Neural progenitor cell (in vitro differentiated cells): ENCODE results near the gene OR52A5. TPM values are rescaled to one million over a fixed set of nuclear protein-coding genes. Genes with fewer than 3 reads are reported as not detected.

Source experiments
- DNase-seq: peaks from one replicate; pipeline ENCODE4 v3.0.0-alpha.2; 2016; ENCODE audit warnings: low spot score
- H2AFZ ChIP-seq: fragments of 200-600 bp; sonication (generic); replicated peaks from 2 replicates; pipeline ENCODE4 v1.6.1; 2016; ENCODE audit warnings: antibody characterized with exemption
- H3F3A ChIP-seq: fragments of 200-600 bp; sonication (generic); 2 replicates; pipeline ENCODE4 v1.6.1; 2016; ENCODE audit warnings: antibody characterized with exemption, low read depth
- H3K27ac ChIP-seq: fragments of 200-600 bp; sonication (generic); 2 replicates; pipeline ENCODE4 v1.5.1; 2016; ENCODE audit warnings: mild to moderate bottlenecking
- H3K27me3 ChIP-seq: fragments of 200-600 bp; sonication (generic); 2 replicates; pipeline ENCODE4 v1.6.1; 2016; ENCODE audit warnings: mild to moderate bottlenecking, moderate library complexity
- H3K36me3 ChIP-seq: fragments of 200-600 bp; sonication (generic); 2 replicates; pipeline ENCODE4 v1.5.1; 2016
- H3K4me1 ChIP-seq: fragments of 200-600 bp; sonication (generic); 2 replicates; pipeline ENCODE4 v1.6.1; 2016; ENCODE audit warnings: mixed run types
- H3K4me2 ChIP-seq: fragments of 200-600 bp; sonication (generic); 2 replicates; pipeline ENCODE4 v1.6.1; 2016
- H3K4me3 ChIP-seq: fragments of 200-600 bp; sonication (generic); 2 replicates; pipeline ENCODE4 v1.5.1; 2016
- H3K79me2 ChIP-seq: fragments of 200-600 bp; sonication (generic); 2 replicates; pipeline ENCODE4 v1.6.1; 2016; ENCODE audit warnings: low read depth
- H3K9ac ChIP-seq: fragments of 200-600 bp; sonication (generic); 2 replicates; pipeline ENCODE4 v1.6.1; 2016
- H3K9me3 ChIP-seq: fragments of 200-600 bp; sonication (generic); 2 replicates; pipeline ENCODE4 v1.5.1; 2016; ENCODE audit warnings: low read depth
- H4K20me1 ChIP-seq: fragments of 200-600 bp; sonication (generic); 2 replicates; pipeline ENCODE4 v1.6.1; 2016; ENCODE audit warnings: low read depth
- H3K27ac Mint-ChIP-seq: 3 replicates; pipeline ENCODE4 v1.8.0; 2021; ENCODE audit warnings: mixed read lengths
- H3K27me3 Mint-ChIP-seq: 2 replicates; pipeline ENCODE4 v1.8.0; 2022; ENCODE audit warnings: low read depth, mild to moderate bottlenecking, inconsistent platforms, moderate library complexity, mixed read lengths; ENCODE audit not compliant: insufficient read depth
- H3K36me3 Mint-ChIP-seq: 3 replicates; pipeline ENCODE4 v1.8.0; 2021; ENCODE audit warnings: mixed read lengths
- H3K4me1 Mint-ChIP-seq: 3 replicates; pipeline ENCODE4 v1.8.0; 2021; ENCODE audit warnings: mixed read lengths
- H3K4me3 Mint-ChIP-seq: 3 replicates; pipeline ENCODE4 v1.8.0; 2021; ENCODE audit warnings: mild to moderate bottlenecking, moderate library complexity, mixed read lengths
- H3K9me3 Mint-ChIP-seq: 3 replicates; pipeline ENCODE4 v1.8.0; 2020; ENCODE audit warnings: mixed read lengths
- CTCF ChIP-seq: fragments of 200-600 bp; sonication (generic); IDR thresholded peaks from 2 replicates; pipeline ENCODE4 v1.5.1; 2017; ENCODE audit warnings: antibody characterized with exemption, mild to moderate bottlenecking
- EZH2 ChIP-seq: fragments of 200-600 bp; sonication (generic); IDR thresholded peaks from 2 replicates; pipeline ENCODE4 v1.6.1; 2017; ENCODE audit warnings: antibody characterized with exemption, mild to moderate bottlenecking, moderate library complexity
- EZH2phosphoT487 ChIP-seq: fragments of 200-600 bp; sonication (generic); IDR thresholded peaks from 2 replicates; pipeline ENCODE4 v1.6.1; 2017; ENCODE audit warnings: antibody characterized with exemption
- total RNA-seq: library from RNA; depleted of rRNA; stranded (reverse); fragments of >200 nt; gene quantifications from 2 replicates; pipeline ENCODE4 v1.2.3, GENCODE V29; 2015; ENCODE audit warnings: low replicate concordance

The OR52A5 gene
- total RNA-seq, 1 donor from 2014 or later = not detected

GRCh38 chr11:5159806-5160205 is 21.6 kb upstream of the OR52A5 start:
- Mint-ChIP-seq H3K36me3 (no peaks in the 10 kb centered on the region), H3K9me3 (no peaks in the 10 kb centered on the region), H3K4me3 (no peak overlapping the region), H3K27ac (no peak overlapping the region), H3K4me1 (no peaks in the 10 kb centered on the region), H3K27me3 (no peaks in the 10 kb centered on the region)
- Histone ChIP-seq H4K20me1 (no peaks in the 10 kb centered on the region), H3K27ac (no peak overlapping the region), H3F3A (no peaks in the 10 kb centered on the region), H3K9ac (no peak overlapping the region), H3K4me2 (no peak overlapping the region), H3K27me3 (no peaks in the 10 kb centered on the region), H3K9me3 (no peaks in the 10 kb centered on the region), H3K4me3 (no peak overlapping the region), H2AFZ (no peak overlapping the region), H3K4me1 (no peaks in the 10 kb centered on the region), H3K36me3 (no peaks in the 10 kb centered on the region), H3K79me2 (no peaks in the 10 kb centered on the region)
- TF ChIP-seq EZH2phosphoT487 (no peak), CTCF (no peak), EZH2 (no peak)
- no peak for DNase-seq

GRCh38 chr11:5154657-5155056 is 16.5 kb upstream of the OR52A5 start, which contains the start of gene OR52A1:
Gene OR52A1 (minus strand): TSS chr11:5154757. CDS start chr11:5152369, 2,388 bp downstream.
- Histone ChIP-seq H3K9ac (no peak within 1 kb of the TSS), H2AFZ (no peak within 1 kb of the TSS), H4K20me1 (no peaks in the 10 kb centered on the region), H3K4me3 (no peak within 1 kb of the TSS), H3K4me1 (no peaks in the 10 kb centered on the region), H3K4me2 (no peak within 1 kb of the TSS), H3K79me2 (no peaks in the 10 kb centered on the region), H3K36me3 (no peaks in the 10 kb centered on the region), H3K27me3 (no peaks in the 10 kb centered on the region), H3K27ac (no peak within 1 kb of the TSS), H3K9me3 (no peaks in the 10 kb centered on the region), H3F3A (no peaks in the 10 kb centered on the region)
- no peaks in the 10 kb centered on the region for H3K27me3 Mint-ChIP-seq
- no peaks in the 10 kb centered on the region for H3K4me1 Mint-ChIP-seq
- no peak within 1 kb of the TSS for H3K4me3 Mint-ChIP-seq
- H3K27ac Mint-ChIP-seq = no peak within 1 kb of the TSS
- DNase-seq = no peak
- TF ChIP-seq EZH2phosphoT487 (no peak), CTCF (no peak), EZH2 (no peak)
- no peaks in the 10 kb centered on the region for H3K9me3 Mint-ChIP-seq
- H3K36me3 Mint-ChIP-seq = no peaks in the 10 kb centered on the region

GRCh38 chr11:5153574-5154431 is 15.6 kb upstream of the OR52A5 start:
- no peaks in the 10 kb centered on the region for H3F3A ChIP-seq
- no peak overlapping the region for H3K27ac ChIP-seq
- H4K20me1 ChIP-seq = no peaks in the 10 kb centered on the region
- no peak for DNase-seq
- H2AFZ ChIP-seq = no peak overlapping the region
- no peaks in the 10 kb centered on the region for H3K36me3 ChIP-seq
- no peaks in the 10 kb centered on the region for H3K79me2 ChIP-seq
- Mint-ChIP-seq H3K27me3 (no peaks in the 10 kb centered on the region), H3K9me3 (no peaks in the 10 kb centered on the region), H3K36me3 (no peaks in the 10 kb centered on the region), H3K4me3 (no peak overlapping the region), H3K27ac (no peak overlapping the region), H3K4me1 (no peaks in the 10 kb centered on the region)
- no peaks in the 10 kb centered on the region for H3K4me1 ChIP-seq
- H3K4me3 ChIP-seq = no peak overlapping the region
- no peak overlapping the region for H3K4me2 ChIP-seq
- H3K9me3 ChIP-seq = no peaks in the 10 kb centered on the region
- no peaks in the 10 kb centered on the region for H3K27me3 ChIP-seq
- no peak overlapping the region for H3K9ac ChIP-seq
- TF ChIP-seq EZH2phosphoT487 (no peak), EZH2 (no peak), CTCF (no peak)
